OCI-LY1 (cell line): ENCODE data around the gene DNAJC11.

Source experiments
- H2AFZ ChIP-seq: fragments of 200-600 bp; sonication (generic), shearing (Covaris generic); 2 replicates; pipeline ENCODE4 v1.6.0; 2014; ENCODE audit warnings: antibody characterized with exemption, mild to moderate bottlenecking, low read length
- H3F3A ChIP-seq: fragments of 200-600 bp; sonication (generic), shearing (Covaris generic); 2 replicates; pipeline ENCODE4 v1.6.0; 2014; ENCODE audit warnings: mild to moderate bottlenecking, antibody characterized with exemption, low read length, moderate library complexity; ENCODE audit not compliant: insufficient read depth
- H3K27ac ChIP-seq: fragments of 200-600 bp; sonication (generic); 2 replicates; pipeline ENCODE4 v1.5.1; 2014; ENCODE audit warnings: low read length, mixed run types, mild to moderate bottlenecking, low read depth; ENCODE audit not compliant: poor library complexity, severe bottlenecking
- H3K27me3 ChIP-seq: fragments of 200-600 bp; sonication (generic); 2 replicates; pipeline ENCODE4 v1.6.0; 2014; ENCODE audit warnings: antibody characterized with exemption, mild to moderate bottlenecking, low read length, moderate library complexity; ENCODE audit not compliant: insufficient read depth
- H3K36me3 ChIP-seq: fragments of 200-600 bp; sonication (generic); 2 replicates; pipeline ENCODE4 v1.6.1; 2014; ENCODE audit warnings: mild to moderate bottlenecking, antibody characterized with exemption, low read length, moderate library complexity, mixed read lengths; ENCODE audit not compliant: insufficient read depth
- H3K4me1 ChIP-seq: fragments of 200-600 bp; sonication (generic); 2 replicates; pipeline ENCODE4 v1.5.1; 2014; ENCODE audit warnings: mild to moderate bottlenecking, low read length, moderate library complexity; ENCODE audit not compliant: insufficient read depth, severe bottlenecking
- H3K4me2 ChIP-seq: fragments of 200-600 bp; sonication (generic), shearing (Covaris generic); 2 replicates; pipeline ENCODE4 v1.6.1; 2014; ENCODE audit warnings: low read length
- H3K4me3 ChIP-seq: fragments of 200-600 bp; sonication (generic); 2 replicates; pipeline ENCODE4 v1.5.1; 2014; ENCODE audit warnings: low read length, low read depth, mild to moderate bottlenecking, mixed read lengths; ENCODE audit not compliant: poor library complexity, severe bottlenecking
- H3K79me2 ChIP-seq: fragments of 200-600 bp; shearing (Covaris generic); 2 replicates; pipeline ENCODE4 v1.6.1; 2016; ENCODE audit warnings: mixed run types, low read length, mixed read lengths; ENCODE audit not compliant: insufficient read depth
- H3K9ac ChIP-seq: fragments of 200-600 bp; sonication (generic), shearing (Covaris generic); 2 replicates; pipeline ENCODE4 v1.6.1; 2014; ENCODE audit warnings: mild to moderate bottlenecking, low read length, mixed read lengths
- H3K9me2 ChIP-seq: fragments of 200-600 bp; sonication (generic), shearing (Covaris generic); 2 replicates; pipeline ENCODE4 v1.6.1; 2014; ENCODE audit warnings: low read depth, mild to moderate bottlenecking, low read length, mixed read lengths
- H3K9me3 ChIP-seq: fragments of 200-600 bp; shearing (Covaris generic); 2 replicates; pipeline ENCODE4 v1.6.1; 2014; ENCODE audit warnings: low read length, mixed read lengths
- H4K20me1 ChIP-seq: fragments of 200-600 bp; sonication (generic), shearing (Covaris generic); 2 replicates; pipeline ENCODE4 v1.6.0; 2016; ENCODE audit warnings: mild to moderate bottlenecking, low read length; ENCODE audit not compliant: insufficient read depth
- CTCF ChIP-seq: fragments of 200-600 bp; sonication (generic), shearing (Covaris generic); IDR thresholded peaks from 2 replicates; pipeline ENCODE4 v1.5.1; 2017; ENCODE audit warnings: mild to moderate bottlenecking, antibody characterized with exemption, low read length, moderate library complexity, mixed read lengths
- EZH2 ChIP-seq: fragments of 200-600 bp; sonication (generic), shearing (Covaris generic); IDR thresholded peaks from 2 replicates; pipeline ENCODE4 v1.8.0; 2017; ENCODE audit warnings: borderline replicate concordance, mixed run types, mild to moderate bottlenecking, antibody characterized with exemption, low read length, moderate library complexity, mixed read lengths

DNAJC11 gene

GRCh38 chr1:6690186-6690585, 11.4 kb downstream of the DNAJC11 start:
- Histone ChIP-seq H3K4me1 (no peaks in the 10 kb centered on the region), H3F3A (no peaks in the 10 kb centered on the region), H2AFZ (no peak overlapping the region), H3K36me3 (peaks cover 4% of the 10 kb centered on the region; the same call in 1 of the 2 replicates), H4K20me1 (no peaks in the 10 kb centered on the region), H3K4me3 (no peak overlapping the region), H3K9me2 (no peaks in the 10 kb centered on the region), H3K9ac (no peak overlapping the region), H3K9me3 (no peaks in the 10 kb centered on the region), H3K27ac (no peak overlapping the region), H3K27me3 (no peaks in the 10 kb centered on the region), H3K79me2 (peaks cover 24% of the 10 kb centered on the region), H3K4me2 (no peak overlapping the region)
- TF ChIP-seq EZH2 = no peak
- TF ChIP-seq CTCF = no peak

GRCh38 chr1:6688757-6689156, 12.9 kb downstream of the DNAJC11 start:
- Histone ChIP-seq H3K9me3 (no peaks in the 10 kb centered on the region), H3K9me2 (no peaks in the 10 kb centered on the region), H3K27me3 (no peaks in the 10 kb centered on the region), H3K27ac (no peak overlapping the region), H4K20me1 (no peaks in the 10 kb centered on the region), H3K4me3 (no peak overlapping the region), H3K4me1 (no peaks in the 10 kb centered on the region), H3K4me2 (no peak overlapping the region), H2AFZ (no peak overlapping the region), H3K36me3 (peaks cover 4% of the 10 kb centered on the region; the same call in 1 of the 2 replicates), H3K79me2 (peaks cover 25% of the 10 kb centered on the region), H3K9ac (no peak overlapping the region), H3F3A (no peaks in the 10 kb centered on the region)
- TF ChIP-seq EZH2 (no peak), CTCF (no peak)

- no peaks in the 10 kb centered on the region for H3K9me3 ChIP-seq
- no peak for TF ChIP-seq CTCF
- no peak for TF ChIP-seq EZH2
- peaks cover 4% of the 10 kb centered on the region; the same call in 1 of the 2 replicates for H3K36me3 ChIP-seq
- no peaks in the 10 kb centered on the region for H3K27me3 ChIP-seq
- H3K4me2 ChIP-seq = no peak overlapping the region
- H3F3A ChIP-seq = no peaks in the 10 kb centered on the region
- peaks cover 25% of the 10 kb centered on the region for H3K79me2 ChIP-seq
- H3K27ac ChIP-seq = no peak overlapping the region
- H3K4me1 ChIP-seq = no peaks in the 10 kb centered on the region
- H2AFZ ChIP-seq = no peak overlapping the region
- no peak overlapping the region for H3K4me3 ChIP-seq
- H3K9ac ChIP-seq = no peak overlapping the region
- H4K20me1 ChIP-seq = no peaks in the 10 kb centered on the region
- H3K9me2 ChIP-seq = no peaks in the 10 kb centered on the region
Observed at GRCh38 chr1:6688001-6688400, 13.6 kb downstream of the DNAJC11 start.
